Esophagus muscularis mucosa (tissue), 4 donors: ENCODE measurements around the gene SAMD4B.

Source experiments
- EP300 ChIP-seq: sonication (generic); formaldehyde crosslinking; IDR thresholded peaks from one replicate; pipeline ENCODE4 v1.6.1; 2017; ENCODE audit warnings: antibody characterized with exemption
- POLR2A ChIP-seq: fragments of 450-650 bp; IDR thresholded peaks from one replicate; pipeline ENCODE4 v1.6.1; 2017; ENCODE audit warnings: antibody characterized with exemption, moderate library complexity, mild to moderate bottlenecking, low read depth
- TF ChIP-seq, protein P1 (sequence below), 3 experiments: fragments of 200-600 bp in 2 of 3; fragments of 450-650 bp in 1 of 3; sonication (generic) in 2 of 3; IDR thresholded peaks; one replicate each; pipeline ENCODE4 v1.5.1; 2017 to 2019; ENCODE audit warnings: antibody characterized with exemption in 3 of 3, mild to moderate bottlenecking in 2 of 3, moderate library complexity in 1 of 3

DNA sequence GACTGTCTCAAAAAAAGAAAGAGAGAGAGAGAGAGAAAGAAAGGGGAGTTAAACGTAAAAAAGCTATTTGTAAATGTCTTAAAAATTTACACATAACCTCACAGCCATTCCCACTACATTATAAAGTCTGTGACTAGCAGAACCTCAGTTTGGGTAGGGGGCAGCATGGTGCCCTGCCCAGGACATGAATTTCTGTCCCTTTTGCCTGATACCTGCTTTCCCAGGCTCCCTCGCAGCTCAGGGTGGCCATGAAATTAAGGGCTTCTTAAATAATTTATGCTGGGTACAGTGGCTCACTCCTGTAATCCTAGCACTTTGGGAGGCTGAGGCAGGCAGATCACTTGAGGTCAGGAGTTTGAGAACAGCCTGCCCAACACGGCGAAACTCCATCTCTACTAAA lies 41.2 kb upstream of the SAMD4B start:
- TF ChIP-seq, protein P1, sequence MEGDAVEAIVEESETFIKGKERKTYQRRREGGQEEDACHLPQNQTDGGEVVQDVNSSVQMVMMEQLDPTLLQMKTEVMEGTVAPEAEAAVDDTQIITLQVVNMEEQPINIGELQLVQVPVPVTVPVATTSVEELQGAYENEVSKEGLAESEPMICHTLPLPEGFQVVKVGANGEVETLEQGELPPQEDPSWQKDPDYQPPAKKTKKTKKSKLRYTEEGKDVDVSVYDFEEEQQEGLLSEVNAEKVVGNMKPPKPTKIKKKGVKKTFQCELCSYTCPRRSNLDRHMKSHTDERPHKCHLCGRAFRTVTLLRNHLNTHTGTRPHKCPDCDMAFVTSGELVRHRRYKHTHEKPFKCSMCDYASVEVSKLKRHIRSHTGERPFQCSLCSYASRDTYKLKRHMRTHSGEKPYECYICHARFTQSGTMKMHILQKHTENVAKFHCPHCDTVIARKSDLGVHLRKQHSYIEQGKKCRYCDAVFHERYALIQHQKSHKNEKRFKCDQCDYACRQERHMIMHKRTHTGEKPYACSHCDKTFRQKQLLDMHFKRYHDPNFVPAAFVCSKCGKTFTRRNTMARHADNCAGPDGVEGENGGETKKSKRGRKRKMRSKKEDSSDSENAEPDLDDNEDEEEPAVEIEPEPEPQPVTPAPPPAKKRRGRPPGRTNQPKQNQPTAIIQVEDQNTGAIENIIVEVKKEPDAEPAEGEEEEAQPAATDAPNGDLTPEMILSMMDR (IDR thresholded peaks at IDR 0.05), result no peak
- TF ChIP-seq EP300, result no peak
- no peak for TF ChIP-seq POLR2A
